Tibial nerve (tissue), 4 donors: Measurements from ENCODE around the gene IL17C.

Experiments used
- EP300 ChIP-seq, 2 donors: sonication (generic); formaldehyde crosslinking; IDR thresholded peaks; one replicate each; pipeline ENCODE4 v1.6.1; 2017; ENCODE audit warnings: antibody characterized with exemption in 2 of 2, mild to moderate bottlenecking in 1 of 2
- POLR2A ChIP-seq, 2 donors: fragments of 450-650 bp; IDR thresholded peaks; one replicate each; pipeline ENCODE4 v1.6.1; 2017; ENCODE audit warnings: antibody characterized with exemption in 2 of 2, mild to moderate bottlenecking in 2 of 2, moderate library complexity in 2 of 2
- TF ChIP-seq, protein P1 (sequence below), 5 experiments: fragments of 200-600 bp in 3 of 5; fragments of 450-650 bp in 2 of 5; sonication (generic) in 3 of 5; IDR thresholded peaks; one replicate each; pipeline ENCODE4 v1.5.1; 2016 to 2019; ENCODE audit warnings: antibody characterized with exemption in 5 of 5, mild to moderate bottlenecking in 3 of 5, moderate library complexity in 2 of 5

DNA sequence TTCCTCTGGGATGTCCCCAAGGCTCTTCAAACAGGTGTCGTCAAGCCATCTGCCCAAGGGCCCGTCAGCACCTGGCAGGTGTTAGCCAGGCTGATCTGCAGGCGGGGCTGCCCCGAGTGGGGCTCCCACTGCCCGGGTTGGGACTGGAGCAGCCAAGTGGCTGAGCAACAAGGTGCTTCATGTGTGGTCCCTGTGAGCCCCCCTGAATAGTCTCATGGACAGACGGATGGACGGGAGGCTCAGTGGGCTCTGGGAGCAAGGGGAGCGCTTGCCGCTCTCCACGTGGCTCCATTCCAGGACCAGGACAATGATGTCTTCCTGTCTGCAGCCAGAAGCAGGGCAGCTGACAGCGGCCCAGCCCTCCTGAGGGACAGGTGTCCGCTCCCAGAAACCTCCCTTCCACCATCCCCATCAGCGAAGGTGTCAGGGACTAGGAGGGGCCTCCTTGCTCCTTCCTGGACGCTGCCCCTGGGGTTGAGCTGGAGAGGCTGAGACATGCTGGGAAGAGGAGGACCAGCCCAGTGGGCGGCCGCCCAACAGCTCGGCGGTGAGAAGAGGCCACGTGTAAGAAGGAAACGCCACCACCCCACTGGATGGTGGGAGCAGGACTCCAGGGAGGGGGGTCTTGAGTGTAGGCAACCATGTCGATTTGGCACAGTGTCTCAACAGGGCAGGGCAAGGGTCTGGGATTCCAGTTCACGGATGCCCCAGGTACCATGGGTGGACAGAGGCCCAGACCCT is 38.3 kb downstream of the IL17C start:
- TF ChIP-seq, protein P1, sequence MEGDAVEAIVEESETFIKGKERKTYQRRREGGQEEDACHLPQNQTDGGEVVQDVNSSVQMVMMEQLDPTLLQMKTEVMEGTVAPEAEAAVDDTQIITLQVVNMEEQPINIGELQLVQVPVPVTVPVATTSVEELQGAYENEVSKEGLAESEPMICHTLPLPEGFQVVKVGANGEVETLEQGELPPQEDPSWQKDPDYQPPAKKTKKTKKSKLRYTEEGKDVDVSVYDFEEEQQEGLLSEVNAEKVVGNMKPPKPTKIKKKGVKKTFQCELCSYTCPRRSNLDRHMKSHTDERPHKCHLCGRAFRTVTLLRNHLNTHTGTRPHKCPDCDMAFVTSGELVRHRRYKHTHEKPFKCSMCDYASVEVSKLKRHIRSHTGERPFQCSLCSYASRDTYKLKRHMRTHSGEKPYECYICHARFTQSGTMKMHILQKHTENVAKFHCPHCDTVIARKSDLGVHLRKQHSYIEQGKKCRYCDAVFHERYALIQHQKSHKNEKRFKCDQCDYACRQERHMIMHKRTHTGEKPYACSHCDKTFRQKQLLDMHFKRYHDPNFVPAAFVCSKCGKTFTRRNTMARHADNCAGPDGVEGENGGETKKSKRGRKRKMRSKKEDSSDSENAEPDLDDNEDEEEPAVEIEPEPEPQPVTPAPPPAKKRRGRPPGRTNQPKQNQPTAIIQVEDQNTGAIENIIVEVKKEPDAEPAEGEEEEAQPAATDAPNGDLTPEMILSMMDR (IDR thresholded peaks at IDR 0.05) = no peak
- no peak for TF ChIP-seq POLR2A (IDR thresholded peaks at IDR 0.05)
- no peak for TF ChIP-seq EP300 (IDR thresholded peaks at IDR 0.05)
